LNCaP clone FGC (cell line): Measurements from ENCODE around the gene OR56A1.

ENCODE experiments used
- DNase-seq: peaks from one replicate; pipeline ENCODE4 v3.0.0-alpha.2; 2011; ENCODE audit warnings: low read depth
- H3K4me3 ChIP-seq: 2 replicates; pipeline ENCODE4 v1.5.1; 2011; ENCODE audit warnings: mild to moderate bottlenecking, low read depth, low read length, control low read depth
- CTCF ChIP-seq: IDR thresholded peaks from 2 replicates; pipeline ENCODE4 v1.5.1; 2012; ENCODE audit warnings: mild to moderate bottlenecking; ENCODE audit not compliant: control insufficient read depth, insufficient read depth; ENCODE audit errors: extremely low read depth

The OR56A1 gene

DNA sequence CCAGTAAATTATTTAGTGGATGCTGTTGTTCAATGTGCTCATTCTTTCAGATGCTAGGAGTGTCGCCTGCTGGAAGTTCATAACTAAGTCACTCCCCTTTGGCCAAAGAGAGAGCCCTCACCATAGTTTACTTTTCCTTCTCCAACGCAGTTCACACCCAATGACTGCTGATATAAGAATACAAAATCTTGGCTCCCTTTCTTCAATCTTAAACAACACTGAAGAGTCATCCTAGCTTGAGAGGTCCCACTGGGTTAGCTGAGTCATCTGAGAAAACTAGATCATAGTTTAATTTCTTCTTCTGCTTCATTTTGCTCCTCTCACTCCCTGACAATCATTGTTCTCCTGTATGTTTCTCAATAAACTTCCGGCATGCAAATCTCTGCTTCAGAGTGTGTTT, 38.4 kb downstream of the OR56A1 start:
- no peak for TF ChIP-seq CTCF
- no peak for DNase-seq
- H3K4me3 ChIP-seq: no peak overlapping the region

- TF ChIP-seq CTCF: no peak
- H3K4me3 ChIP-seq: no peak overlapping the region
- DNase-seq: peak; percentile 18
These were observed 41.4 kb downstream of the OR56A1 start for GRCh38 chr11:5989203-5989602.

GRCh38 chr11:5986885-5987284, 43.7 kb downstream of the OR56A1 start, which contains the start of gene OR52L1:
TSS of gene OR52L1 (minus strand) at chr11:5986985. CDS start at chr11:5986930, 55 bp downstream.
- DNase-seq: no peak
- no peak within 1 kb of the TSS for H3K4me3 ChIP-seq
- TF ChIP-seq CTCF: no peak

DNA sequence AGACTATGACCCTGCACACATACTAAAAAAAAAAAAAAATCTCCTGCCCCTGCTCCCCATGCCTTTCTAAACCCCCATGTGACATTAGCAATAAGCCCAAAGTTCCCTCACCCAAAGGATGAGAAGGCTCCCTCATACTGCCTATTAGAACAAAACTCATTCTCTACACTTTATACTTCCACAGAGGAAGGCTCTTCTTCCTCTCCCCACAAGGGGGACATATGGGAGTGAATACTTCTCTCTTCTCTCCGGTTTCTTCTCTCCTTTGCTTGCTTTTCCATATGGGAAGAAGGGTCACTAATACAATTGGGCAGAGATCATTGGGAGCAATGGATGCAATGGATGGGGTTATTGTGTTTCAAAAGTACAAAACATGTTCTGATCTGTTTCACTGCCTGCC, 47.1 kb downstream of the OR56A1 start:
- TF ChIP-seq CTCF: no peak
- no peak overlapping the region for H3K4me3 ChIP-seq
- no peak for DNase-seq

DNA sequence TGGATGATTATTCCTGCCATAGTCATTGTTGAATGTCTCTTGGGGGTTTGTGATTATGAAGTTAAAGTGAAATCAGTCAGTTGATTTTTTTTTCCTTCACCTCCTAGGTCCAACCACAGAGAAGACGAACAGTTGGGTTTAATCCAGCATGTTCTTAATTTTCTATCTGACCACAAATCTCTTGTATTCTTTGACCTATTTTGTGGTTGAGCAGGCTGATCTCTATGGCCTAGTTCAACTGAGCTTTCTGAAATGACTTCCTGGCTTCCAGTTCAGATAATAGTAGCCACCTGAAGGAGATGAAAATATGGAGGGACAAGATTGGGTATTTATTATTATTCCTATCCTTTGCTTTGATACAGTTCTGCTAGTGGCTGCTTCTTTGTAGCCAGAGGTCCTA, 57.0 kb downstream of the OR56A1 start:
- H3K4me3 ChIP-seq: no peak overlapping the region
- DNase-seq: no peak
- TF ChIP-seq CTCF: no peak
